ENCODE measurements around the gene DEDD. TPM values are rescaled to one million over a fixed set of nuclear protein-coding genes. Genes with fewer than 3 reads are reported as not detected.

DEDD gene
- total RNA-seq, 2 experiments from 2014 or later, result 21.1 to 41.9 TPM

DNA sequence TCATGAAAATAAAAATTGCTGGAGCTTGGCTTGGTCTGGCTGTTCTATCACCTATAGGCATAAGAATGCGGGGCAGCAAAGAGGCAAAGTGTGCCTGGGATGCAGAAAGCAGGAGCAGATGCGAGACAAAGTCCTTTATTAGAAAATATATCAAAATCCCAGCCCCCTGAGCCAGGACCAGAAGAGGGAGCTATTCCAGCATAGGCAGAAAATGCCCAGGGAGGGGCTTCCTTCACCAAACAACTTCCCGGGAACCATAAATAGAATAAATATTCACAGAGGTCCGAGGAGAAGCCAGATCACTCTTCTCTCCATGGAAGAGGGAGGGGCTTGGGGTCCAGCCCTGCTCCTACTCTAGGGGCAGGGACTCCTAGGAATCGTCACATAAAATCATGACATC is 38.7 kb upstream of the DEDD start:
- no peaks in the 10 kb centered on the region for H3K9me2 ChIP-seq (ENCODE audit: insufficient read depth, low read length)
- H3K27ac ChIP-seq (ENCODE audit: low read depth, low read length, poor library complexity, severe bottlenecking), result no peak overlapping the region
- no peak overlapping the region for H3K4me3 ChIP-seq (ENCODE audit: low read depth, low read length, poor library complexity, severe bottlenecking)
- no TSS peak for BruUV-seq (replicated peaks)
- CTCF ChIA-PET (ENCODE audit: unreplicated experiment), result no interaction called here
- H3K4me2 ChIP-seq (ENCODE audit: low read length), result no peak overlapping the region
- H2AFZ ChIP-seq (ENCODE audit: low read length), result no peak overlapping the region
- intact Hi-C loops (cut with micrococcal nuclease; ENCODE audit: unreplicated experiment), result no loop called here
- POLR2A ChIA-PET, result interaction anchor here (0.6 to 1.2 kb wide), 4 partner anchors 24 to 214 kb away, joined by 3 to 4 read pairs (median 3); no protein-coding TSS in a partner anchor
- DNase-seq (ENCODE audit: low spot score), result no peak
- peaks cover under 1% of the 10 kb centered on the region; the same call in 1 of the 2 replicates for H3K79me2 ChIP-seq (ENCODE audit: insufficient read depth, low read depth, low read length)
- no peaks in the 10 kb centered on the region for H4K20me1 ChIP-seq (ENCODE audit: insufficient read depth, low read length)
- H3K36me3 ChIP-seq (ENCODE audit: insufficient read depth, low read length), result peaks cover 60% of the 10 kb centered on the region
- no peak for TF ChIP-seq EZH2phosphoT487 (IDR thresholded peaks at IDR 0.05; ENCODE audit: borderline replicate concordance, low read depth, low read length)
- peak; percentile 55; the same call in 1 of the 2 replicates for TF ChIP-seq CTCF (conservative IDR thresholded peaks at IDR 0.05; ENCODE audit: low read length)
- H3K9me3 ChIP-seq (ENCODE audit: low read length), result no peaks in the 10 kb centered on the region
- peaks cover 20% of the 10 kb centered on the region for H3K4me1 ChIP-seq (ENCODE audit: insufficient read depth, low read length, poor library complexity, severe bottlenecking)

GRCh38 chr1:161168906-161169305 is 36.4 kb upstream of the DEDD start:
- no TSS peak for BruUV-seq (replicated peaks)
- intact Hi-C loops (cut with micrococcal nuclease; ENCODE audit: unreplicated experiment), result no loop called here

More at GRCh38 chr1:161168906-161169305, 36.4 kb upstream of the DEDD start:
- H3K4me2 ChIP-seq (ENCODE audit: low read length), result no peak overlapping the region
- no peak overlapping the region for H2AFZ ChIP-seq (ENCODE audit: low read length)
- no peak overlapping the region for H3K27ac ChIP-seq (ENCODE audit: low read depth, low read length, poor library complexity, severe bottlenecking)
- no peaks in the 10 kb centered on the region for H3K9me3 ChIP-seq (ENCODE audit: low read length)
- POLR2A ChIA-PET, result interaction anchor here (1.0 to 3.9 kb wide), 3 partner anchors 8 to 16 kb away, joined by 3 to 23 read pairs (median 3); partner anchors contain the start of genes B4GALT3 and UFC1
- H4K20me1 ChIP-seq (ENCODE audit: insufficient read depth, low read length), result no peaks in the 10 kb centered on the region
- no peaks in the 10 kb centered on the region; the same call in 1 of the 2 replicates for H3K79me2 ChIP-seq (ENCODE audit: insufficient read depth, low read depth, low read length)
- CTCF ChIA-PET (ENCODE audit: unreplicated experiment), result interaction anchor here (0.6 kb wide), 1 partner anchor 117 kb away, joined by 3 read pairs; no protein-coding TSS in a partner anchor
- no peak overlapping the region for H3K4me3 ChIP-seq (ENCODE audit: low read depth, low read length, poor library complexity, severe bottlenecking)
- peaks cover 14% of the 10 kb centered on the region for H3K4me1 ChIP-seq (ENCODE audit: insufficient read depth, low read length, poor library complexity, severe bottlenecking)
- DNase-seq (ENCODE audit: low spot score), result no peak
- TF ChIP-seq CTCF (conservative IDR thresholded peaks at IDR 0.05; ENCODE audit: low read length), result no peak
- peaks cover 57% of the 10 kb centered on the region for H3K36me3 ChIP-seq (ENCODE audit: insufficient read depth, low read length)
- H3K9me2 ChIP-seq (ENCODE audit: insufficient read depth, low read length), result no peaks in the 10 kb centered on the region
